H7 (cell line): ENCODE results near the gene RAD52. TPM values are rescaled to one million over a fixed set of nuclear protein-coding genes. Genes with fewer than 3 reads are reported as not detected.
A peak's percentile ranks its signal among the peaks of the same experiment; 100 is the strongest.

ENCODE experiments used
- DNase-seq: peaks from one replicate; pipeline ENCODE4 v3.0.0; 2012
- H3K27me3 ChIP-seq: 2 replicates; pipeline ENCODE4 v1.6.0; 2011; ENCODE audit warnings: mild to moderate bottlenecking, low read length; ENCODE audit not compliant: control insufficient read depth, insufficient read depth
- H3K36me3 ChIP-seq: replicated peaks from 2 replicates; pipeline ENCODE4 v1.5.1; 2011; ENCODE audit warnings: low read length; ENCODE audit not compliant: control insufficient read depth, insufficient read depth
- H3K4me3 ChIP-seq: 2 replicates; pipeline ENCODE4 v1.5.1; 2011; ENCODE audit warnings: low read depth, mild to moderate bottlenecking, control low read depth, low read length, moderate library complexity; ENCODE audit not compliant: insufficient read depth
- total RNA-seq: library from RNA; depleted of rRNA; stranded (reverse); fragments of >200 nt; shearing (Covaris generic); gene quantifications from 2 replicates; pipeline ENCODE4 v1.2.3, GENCODE V29; 2014

RAD52 gene
- total RNA-seq, 1 experiment from 2014 or later: 8.4 TPM

DNA sequence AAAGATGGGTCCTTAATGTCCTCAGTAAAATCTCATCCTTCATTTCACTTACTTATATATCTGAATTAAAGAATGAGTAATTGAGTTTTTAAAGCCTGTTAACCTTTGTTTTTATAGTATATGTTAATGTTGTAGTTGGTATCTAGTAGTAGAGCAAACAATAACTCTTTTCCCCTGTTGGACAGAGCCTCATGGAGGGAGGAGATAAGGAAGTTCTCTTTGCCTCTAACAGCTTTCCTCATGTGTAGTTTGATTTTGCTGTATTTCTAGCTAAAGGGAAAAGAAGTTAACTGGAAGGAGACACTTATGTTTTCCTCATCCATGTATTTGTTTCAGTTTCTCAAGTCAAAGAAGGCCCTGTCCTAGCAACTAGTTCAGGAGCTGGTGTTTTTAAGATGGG, 55.3 kb downstream of the RAD52 start:
- no peak for DNase-seq
- peaks cover 19% of the 10 kb centered on the region for H3K36me3 ChIP-seq
- H3K4me3 ChIP-seq: no peak overlapping the region
- no peaks in the 10 kb centered on the region for H3K27me3 ChIP-seq

DNA sequence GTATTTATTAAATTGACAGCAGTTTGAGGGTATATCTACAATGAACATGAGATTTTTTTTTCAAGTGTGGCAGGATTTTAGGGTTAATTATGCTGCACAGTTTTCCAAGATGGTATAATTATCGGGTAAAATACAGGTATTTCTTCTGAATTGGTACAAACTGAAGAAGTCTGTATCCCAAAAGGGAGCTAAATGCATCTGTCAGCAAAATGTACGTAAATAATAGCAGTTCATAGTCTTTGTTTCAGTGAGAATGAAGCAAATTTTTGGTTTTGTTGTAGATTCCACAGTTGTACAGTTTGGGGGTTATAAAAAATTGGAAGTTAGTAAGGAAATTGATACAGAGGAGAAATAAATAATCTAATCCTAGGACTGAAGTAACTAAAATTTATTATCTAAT, 63.3 kb downstream of the RAD52 start:
- Histone ChIP-seq H3K27me3 (no peaks in the 10 kb centered on the region), H3K4me3 (no peak overlapping the region), H3K36me3 (peaks cover 38% of the 10 kb centered on the region)
- DNase-seq: no peak

DNA sequence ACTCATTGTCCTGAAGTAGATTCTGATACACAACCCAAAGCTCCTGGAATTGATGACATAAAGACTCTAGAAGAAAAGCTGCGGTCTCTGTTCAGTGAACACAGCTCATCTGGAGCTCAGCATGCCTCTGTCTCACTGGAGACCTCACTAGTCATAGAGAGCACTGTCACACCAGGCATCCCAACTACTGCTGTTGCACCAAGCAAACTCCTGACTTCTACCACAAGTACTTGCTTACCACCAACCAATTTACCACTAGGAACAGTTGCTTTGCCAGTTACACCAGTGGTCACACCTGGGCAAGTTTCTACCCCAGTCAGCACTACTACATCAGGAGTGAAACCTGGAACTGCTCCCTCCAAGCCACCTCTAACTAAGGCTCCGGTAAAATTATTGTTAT, 63.8 kb downstream of the RAD52 start:
- Histone ChIP-seq H3K4me3 (no peak overlapping the region), H3K27me3 (no peaks in the 10 kb centered on the region), H3K36me3 (peaks cover 41% of the 10 kb centered on the region)
- DNase-seq: no peak

DNA sequence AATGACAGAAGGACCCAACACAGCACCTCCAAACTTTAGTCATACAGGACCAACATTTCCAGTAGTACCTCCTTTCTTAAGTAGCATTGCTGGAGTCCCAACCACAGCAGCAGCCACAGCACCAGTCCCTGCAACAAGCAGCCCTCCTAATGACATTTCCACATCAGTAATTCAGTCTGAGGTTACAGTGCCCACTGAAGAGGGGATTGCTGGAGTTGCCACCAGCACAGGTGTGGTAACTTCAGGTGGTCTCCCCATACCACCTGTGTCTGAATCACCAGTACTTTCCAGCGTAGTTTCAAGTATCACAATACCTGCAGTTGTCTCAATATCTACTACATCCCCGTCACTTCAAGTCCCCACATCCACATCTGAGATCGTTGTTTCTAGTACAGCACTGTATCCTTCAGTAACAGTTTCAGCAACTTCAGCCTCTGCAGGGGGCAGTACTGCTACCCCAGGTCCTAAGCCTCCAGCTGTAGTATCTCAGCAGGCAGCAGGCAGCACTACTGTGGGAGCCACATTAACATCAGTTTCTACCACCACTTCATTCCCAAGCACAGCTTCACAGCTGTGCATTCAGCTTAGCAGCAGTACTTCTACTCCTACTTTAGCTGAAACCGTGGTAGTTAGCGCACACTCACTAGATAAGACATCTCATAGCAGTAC, 64.6 kb downstream of the RAD52 start:
- Histone ChIP-seq H3K27me3 (no peaks in the 10 kb centered on the region), H3K36me3 (peaks cover 40% of the 10 kb centered on the region), H3K4me3 (no peak overlapping the region)
- DNase-seq: no peak

DNA sequence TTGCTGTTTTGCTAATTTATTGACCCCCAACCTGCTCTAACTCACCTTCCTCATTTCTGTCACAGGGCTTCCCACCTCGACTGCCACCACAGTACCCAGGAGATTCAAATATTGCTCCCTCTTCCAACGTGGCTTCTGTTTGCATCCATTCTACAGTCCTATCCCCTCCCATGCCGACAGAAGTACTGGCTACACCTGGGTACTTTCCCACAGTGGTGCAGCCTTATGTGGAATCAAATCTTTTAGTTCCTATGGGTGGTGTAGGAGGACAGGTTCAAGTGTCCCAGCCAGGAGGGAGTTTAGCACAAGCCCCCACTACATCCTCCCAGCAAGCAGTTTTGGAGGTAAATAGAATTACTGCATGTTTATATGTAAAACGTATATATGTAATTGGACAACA, 68.8 kb downstream of the RAD52 start:
- DNase-seq: no peak
- Histone ChIP-seq H3K36me3 (peaks cover 38% of the 10 kb centered on the region), H3K27me3 (no peaks in the 10 kb centered on the region), H3K4me3 (no peak overlapping the region)

DNA sequence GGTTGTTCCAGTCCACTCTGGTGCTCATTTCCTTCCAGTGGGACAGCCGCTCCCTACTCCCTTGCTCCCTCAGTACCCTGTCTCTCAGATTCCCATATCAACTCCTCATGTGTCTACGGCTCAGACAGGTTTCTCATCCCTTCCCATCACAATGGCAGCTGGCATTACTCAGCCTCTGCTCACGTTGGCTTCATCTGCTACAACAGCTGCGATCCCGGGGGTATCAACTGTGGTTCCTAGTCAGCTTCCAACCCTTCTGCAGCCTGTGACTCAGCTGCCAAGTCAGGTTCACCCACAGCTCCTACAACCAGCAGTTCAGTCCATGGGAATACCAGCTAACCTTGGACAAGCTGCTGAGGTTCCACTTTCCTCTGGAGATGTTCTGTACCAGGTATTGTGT, 69.9 kb downstream of the RAD52 start:
- H3K36me3 ChIP-seq: peaks cover 28% of the 10 kb centered on the region

DNA sequence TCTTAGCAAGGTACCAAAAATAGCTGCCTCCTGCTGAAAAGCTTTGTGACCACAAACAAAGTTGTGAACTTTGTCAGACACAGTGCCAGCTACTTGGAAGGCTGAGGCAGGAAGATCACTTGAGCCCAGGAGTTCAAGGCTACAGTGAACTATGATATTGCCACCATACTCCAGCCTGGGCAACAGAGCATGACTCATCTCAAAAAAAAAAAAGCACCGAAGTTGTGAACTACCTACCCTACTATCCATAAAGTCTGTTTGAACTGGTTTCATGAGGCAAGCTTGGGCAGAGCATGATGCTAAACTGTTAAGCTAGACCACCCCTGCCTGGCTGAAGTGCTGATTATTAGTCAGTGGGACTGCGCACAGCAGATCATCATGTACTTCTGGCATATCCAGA, 75.5 kb downstream of the RAD52 start:
- no peak for DNase-seq
- no peaks in the 10 kb centered on the region for H3K27me3 ChIP-seq
- peaks cover 6% of the 10 kb centered on the region for H3K36me3 ChIP-seq
- H3K4me3 ChIP-seq: no peak overlapping the region

More for the DNA sequence above, 69.9 kb downstream of the RAD52 start:
- no peak for DNase-seq
- no peak overlapping the region for H3K4me3 ChIP-seq
- no peaks in the 10 kb centered on the region for H3K27me3 ChIP-seq

DNA sequence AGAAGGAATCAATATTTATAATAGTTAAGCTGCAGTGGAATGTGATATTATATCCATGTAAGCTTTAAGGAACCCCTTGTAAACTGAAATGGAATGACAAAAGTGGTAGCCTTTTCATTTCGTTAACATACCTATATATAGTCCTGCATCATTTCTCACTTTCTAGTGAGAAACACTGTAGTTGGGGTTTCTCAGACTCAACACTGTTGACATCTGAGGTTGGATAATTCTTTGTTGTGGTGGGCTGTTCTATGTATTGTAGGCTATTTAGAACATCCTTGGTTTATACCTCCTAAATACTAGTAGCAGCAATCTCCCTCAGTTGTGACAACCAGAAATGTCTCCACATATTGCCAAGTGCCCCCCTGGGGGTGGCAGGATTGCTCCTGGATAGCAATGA, 79.1 kb downstream of the RAD52 start:
- H3K36me3 ChIP-seq: peaks cover 12% of the 10 kb centered on the region
- H3K27me3 ChIP-seq: no peaks in the 10 kb centered on the region
- DNase-seq: no peak
- H3K4me3 ChIP-seq: no peak overlapping the region

DNA sequence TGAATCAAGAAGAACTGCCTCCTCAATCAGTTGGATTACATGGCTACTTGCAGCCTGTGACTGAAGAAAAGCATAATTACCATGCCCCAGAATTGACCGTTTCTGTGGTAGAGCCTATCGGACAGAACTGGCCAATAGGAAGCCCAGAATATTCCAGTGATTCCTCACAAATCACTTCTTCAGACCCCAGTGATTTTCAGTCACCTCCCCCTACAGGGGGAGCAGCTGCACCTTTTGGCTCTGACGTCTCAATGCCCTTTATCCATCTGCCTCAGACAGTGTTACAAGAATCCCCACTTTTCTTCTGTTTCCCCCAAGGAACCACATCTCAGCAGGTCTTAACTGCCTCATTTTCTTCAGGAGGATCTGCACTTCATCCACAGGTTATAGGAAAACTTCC, 80.8 kb downstream of the RAD52 start:
- Histone ChIP-seq H3K4me3 (no peak overlapping the region), H3K36me3 (peaks cover 9% of the 10 kb centered on the region), H3K27me3 (no peaks in the 10 kb centered on the region)
- DNase-seq: peak; percentile 46

DNA sequence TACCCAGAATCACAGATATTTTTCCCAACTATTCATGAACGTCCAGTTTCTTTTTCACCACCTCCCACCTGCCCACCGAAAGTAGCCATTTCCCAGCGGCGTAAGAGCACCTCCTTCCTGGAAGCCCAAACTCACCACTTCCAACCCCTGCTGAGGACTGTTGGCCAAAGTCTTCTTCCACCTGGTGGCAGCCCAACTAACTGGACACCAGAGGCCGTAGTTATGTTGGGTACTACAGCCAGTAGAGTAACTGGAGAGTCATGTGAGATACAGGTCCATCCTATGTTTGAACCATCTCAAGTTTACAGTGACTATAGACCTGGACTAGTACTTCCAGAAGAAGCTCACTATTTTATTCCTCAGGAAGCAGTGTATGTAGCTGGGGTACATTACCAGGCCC, 81.6 kb downstream of the RAD52 start:
- Histone ChIP-seq H3K4me3 (no peak overlapping the region), H3K36me3 (peaks cover 11% of the 10 kb centered on the region), H3K27me3 (no peaks in the 10 kb centered on the region)
- DNase-seq: no peak

DNA sequence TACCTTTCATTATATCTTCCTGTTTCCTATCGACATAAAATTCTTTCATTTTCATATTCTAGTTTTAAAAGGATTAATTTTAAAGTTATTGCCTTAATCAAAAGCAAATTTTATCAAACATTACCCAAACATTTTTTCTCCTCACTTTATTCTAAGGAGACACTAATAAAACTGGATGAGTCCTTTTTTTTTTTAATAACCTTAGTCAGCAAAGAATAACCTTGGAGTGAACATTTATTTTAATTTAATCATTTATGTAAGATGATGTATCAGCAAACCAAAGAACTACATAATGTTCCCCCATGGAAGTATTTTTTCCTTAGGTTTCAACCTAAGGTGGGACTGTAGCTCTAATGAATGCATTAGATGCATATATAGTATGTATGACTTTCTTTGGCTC, 83.9 kb downstream of the RAD52 start:
- Histone ChIP-seq H3K36me3 (peaks cover 15% of the 10 kb centered on the region), H3K4me3 (no peak overlapping the region), H3K27me3 (no peaks in the 10 kb centered on the region)
- DNase-seq: no peak

DNA sequence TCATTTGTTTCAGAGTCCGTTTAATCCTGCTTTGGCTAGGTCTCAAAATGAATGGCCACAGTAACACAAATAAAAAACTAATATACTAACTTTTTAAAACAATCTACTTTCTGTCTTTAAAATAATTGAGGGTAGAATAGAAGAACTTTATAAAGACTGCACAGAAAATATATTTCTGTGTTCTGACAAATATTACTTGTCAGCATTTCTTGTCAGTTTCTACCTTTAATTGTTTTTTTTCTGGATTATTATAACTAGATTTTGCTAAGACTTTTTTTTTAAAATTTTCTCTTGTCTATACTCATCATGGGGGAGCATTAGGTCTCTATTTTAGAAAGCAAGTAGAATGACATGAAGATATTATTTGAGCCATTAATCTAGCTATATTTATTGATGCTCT, 86.2 kb downstream of the RAD52 start:
- Histone ChIP-seq H3K4me3 (no peak overlapping the region), H3K27me3 (no peaks in the 10 kb centered on the region), H3K36me3 (peaks cover 12% of the 10 kb centered on the region)
- no peak for DNase-seq

DNA sequence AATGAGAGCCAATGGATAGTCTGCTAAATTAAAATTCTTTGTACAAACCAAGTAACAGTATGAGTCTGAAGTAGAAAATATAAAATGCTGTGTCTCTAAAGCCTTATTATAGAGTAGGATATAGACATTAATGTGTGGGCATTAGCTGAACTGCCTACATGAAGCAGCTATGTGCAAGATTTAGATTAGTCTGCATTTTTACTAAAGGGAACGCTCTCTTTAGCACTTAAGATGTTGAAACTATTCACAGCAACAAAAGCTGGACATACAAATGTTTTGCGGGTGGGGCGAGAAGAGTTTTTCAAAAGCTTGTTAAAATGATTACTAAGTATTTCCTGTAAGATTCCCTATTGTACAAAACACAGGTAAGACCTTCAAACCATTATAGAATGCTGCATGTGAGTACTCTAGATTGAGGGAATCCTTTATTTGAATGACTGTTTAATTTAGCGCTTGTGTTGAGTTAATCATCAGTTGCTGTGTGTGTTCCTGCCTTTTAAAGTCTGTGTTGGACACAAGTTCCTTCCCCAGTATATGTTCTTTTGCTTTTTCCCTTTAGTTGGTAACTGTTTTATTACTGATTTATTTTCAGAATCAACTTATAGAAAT, 87.1 kb downstream of the RAD52 start:
- Histone ChIP-seq H3K4me3 (no peak overlapping the region), H3K36me3 (peaks cover 10% of the 10 kb centered on the region), H3K27me3 (no peaks in the 10 kb centered on the region)
- DNase-seq: no peak
